HG03354 (cell line): Measurements from ENCODE around the gene TPX2.

Experiments used
- ATAC-seq: cut with Tn5 transposase; IDR thresholded peaks from one replicate; pipeline ENCODE4 v1.9.1; 2021; ENCODE audit warnings: mild to moderate bottlenecking; ENCODE audit not compliant: unreplicated experiment, poor library complexity, severe bottlenecking

The TPX2 gene

GRCh38 chr20:31738729-31739549, at the start of gene TPX2:
Gene TPX2 (plus strand): TSS chr20:31739290. CDS start chr20:31757477, 18,187 bp downstream.
- ATAC-seq: peak; percentile 97

- ATAC-seq: no peak
These were observed 48.9 kb upstream of the TPX2 start for GRCh38 chr20:31690124-31690666.

- peak; percentile 57 for ATAC-seq
These were observed 47.3 kb upstream of the TPX2 start for GRCh38 chr20:31691646-31692275.

GRCh38 chr20:31693402-31693801, 45.7 kb upstream of the TPX2 start:
- no peak for ATAC-seq

GRCh38 chr20:31693987-31694661, 45.0 kb upstream of the TPX2 start:
- no peak for ATAC-seq

- ATAC-seq: no peak
These were observed 44.1 kb upstream of the TPX2 start for GRCh38 chr20:31694842-31695593.

GRCh38 chr20:31695849-31696804, 43.0 kb upstream of the TPX2 start:
- ATAC-seq: no peak

- ATAC-seq: no peak
These were observed 40.8 kb upstream of the TPX2 start for GRCh38 chr20:31698243-31698802.

- peak; percentile 91 for ATAC-seq
These were observed 40.0 kb upstream of the TPX2 start for GRCh38 chr20:31698803-31699718.

- no peak for ATAC-seq
These were observed 39.0 kb upstream of the TPX2 start for GRCh38 chr20:31699801-31700728.

GRCh38 chr20:31700747-31701146, 38.3 kb upstream of the TPX2 start:
- no peak for ATAC-seq

- no peak for ATAC-seq
These were observed 37.5 kb upstream of the TPX2 start for GRCh38 chr20:31701591-31701990.

GRCh38 chr20:31704225-31705119, 34.6 kb upstream of the TPX2 start:
- no peak for ATAC-seq

GRCh38 chr20:31705191-31705590, 33.9 kb upstream of the TPX2 start:
- no peak for ATAC-seq
